Activated T-helper 17 cell treated with anti-CD3 and anti-CD28 coated beads, Interleukin-2, amount 50 U/mL, for 72 hours (primary cell): ENCODE measurements around the gene TOR1B. TPM values are rescaled to one million over a fixed set of nuclear protein-coding genes. Genes with fewer than 3 reads are reported as not detected.

Experiments
- ATAC-seq: fragments of 150-1000 bp; cut with Tn5 transposase; replicated peaks from 2 replicates; pipeline ENCODE4 v1.10.0; 2021; ENCODE audit warnings: mild to moderate bottlenecking, moderate library complexity
- H3K27ac Mint-ChIP-seq: one replicate; pipeline ENCODE4 v1.8.0; 2022; ENCODE audit warnings: mixed read lengths
- H3K27me3 Mint-ChIP-seq: one replicate; pipeline ENCODE4 v1.8.0; 2022; ENCODE audit warnings: mixed read lengths
- H3K36me3 Mint-ChIP-seq: one replicate; pipeline ENCODE4 v1.8.0; 2022; ENCODE audit warnings: low read depth, mild to moderate bottlenecking, mixed read lengths
- H3K4me1 Mint-ChIP-seq: one replicate; pipeline ENCODE4 v1.8.0; 2022; ENCODE audit warnings: mixed read lengths
- H3K4me3 Mint-ChIP-seq: one replicate; pipeline ENCODE4 v1.8.0; 2022; ENCODE audit warnings: mild to moderate bottlenecking, mixed read lengths
- H3K9me3 Mint-ChIP-seq: one replicate; pipeline ENCODE4 v1.8.0; 2022; ENCODE audit warnings: mixed read lengths
- total RNA-seq, 2 donors: library from RNA; stranded (reverse); gene quantifications; one replicate each; pipeline ENCODE4 v1.2.3, GENCODE V29; 2022

The TOR1B gene
- total RNA-seq, 2 donors from 2014 or later = 22.0 to 26.6 TPM

GRCh38 chr9:129814432-129815223 is 11.6 kb downstream of the TOR1B start:
- peaks cover 20% of the 10 kb centered on the region for H3K4me1 Mint-ChIP-seq
- H3K27ac Mint-ChIP-seq = peak overlapping the region; percentile 73
- no peak for ATAC-seq
- H3K36me3 Mint-ChIP-seq = peaks cover 99% of the 10 kb centered on the region
- no peaks in the 10 kb centered on the region for H3K27me3 Mint-ChIP-seq
- no peaks in the 10 kb centered on the region for H3K9me3 Mint-ChIP-seq
- no peak overlapping the region for H3K4me3 Mint-ChIP-seq

- Mint-ChIP-seq H3K4me1 (peaks cover 20% of the 10 kb centered on the region), H3K4me3 (no peak overlapping the region), H3K9me3 (no peaks in the 10 kb centered on the region), H3K36me3 (peaks cover 96% of the 10 kb centered on the region), H3K27ac (peak overlapping the region; percentile 73), H3K27me3 (no peaks in the 10 kb centered on the region)
- no peak for ATAC-seq
Observed at GRCh38 chr9:129815278-129815677, 12.3 kb downstream of the TOR1B start.

- Mint-ChIP-seq H3K4me1 (peaks cover 19% of the 10 kb centered on the region), H3K36me3 (peaks cover 94% of the 10 kb centered on the region), H3K9me3 (no peaks in the 10 kb centered on the region), H3K4me3 (no peak overlapping the region), H3K27me3 (no peaks in the 10 kb centered on the region), H3K27ac (no peak overlapping the region)
- no peak for ATAC-seq
Observed at GRCh38 chr9:129816501-129817435, 13.8 kb downstream of the TOR1B start.

DNA sequence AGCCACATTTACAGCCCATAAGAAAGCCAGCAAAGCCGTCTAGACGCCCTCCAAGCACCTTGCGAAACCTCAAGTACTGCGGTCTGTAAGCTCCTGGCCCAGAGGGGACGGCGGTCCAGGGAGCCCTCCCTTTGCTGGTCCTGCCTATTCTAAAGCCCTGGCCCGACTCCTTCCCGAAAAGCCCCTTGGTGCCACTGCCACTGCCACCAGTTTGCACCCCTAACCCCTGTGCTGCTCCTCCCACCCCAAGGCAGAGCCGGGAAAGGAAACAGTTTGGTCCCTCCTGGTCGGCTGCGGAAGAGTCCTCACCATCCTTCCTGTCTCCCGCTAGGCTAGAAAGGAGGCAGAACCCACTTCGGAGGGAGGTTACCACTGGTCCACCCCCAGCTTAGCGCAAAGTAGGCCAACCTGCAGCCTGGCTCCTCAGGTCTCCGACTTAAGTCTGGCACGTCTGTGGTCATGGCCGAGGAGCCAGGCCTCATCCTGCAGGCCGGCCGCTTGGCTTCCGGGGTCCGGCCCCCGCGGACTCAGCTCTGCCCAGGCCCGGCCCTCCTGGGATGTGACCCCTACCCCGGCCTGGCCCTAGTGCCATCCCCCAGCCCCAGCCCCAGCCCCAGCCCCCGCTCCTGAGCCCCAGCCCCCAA is 20.0 kb downstream of the TOR1B start:
- ATAC-seq = peak; percentile 30
- no peaks in the 10 kb centered on the region for H3K27me3 Mint-ChIP-seq
- no peaks in the 10 kb centered on the region for H3K9me3 Mint-ChIP-seq
- H3K27ac Mint-ChIP-seq = peak overlapping the region; percentile 77
- H3K36me3 Mint-ChIP-seq = peaks cover 62% of the 10 kb centered on the region
- peak overlapping the region; percentile 80 for H3K4me3 Mint-ChIP-seq
- peaks cover 10% of the 10 kb centered on the region for H3K4me1 Mint-ChIP-seq

GRCh38 chr9:129823542-129823934 is 20.6 kb downstream of the TOR1B start:
- Mint-ChIP-seq H3K27me3 (no peaks in the 10 kb centered on the region), H3K27ac (peak overlapping the region; percentile 76), H3K36me3 (peaks cover 62% of the 10 kb centered on the region), H3K9me3 (no peaks in the 10 kb centered on the region), H3K4me3 (peak overlapping the region; percentile 80), H3K4me1 (peaks cover 10% of the 10 kb centered on the region)
- ATAC-seq = peak; percentile 44

GRCh38 chr9:129823935-129824601 is 21.1 kb downstream of the TOR1B start, which contains the start of gene TOR1A:
TSS of gene TOR1A (minus strand) at chr9:129824136. CDS start at chr9:129824085, 51 bp downstream.
- no peaks in the 10 kb centered on the region for H3K9me3 Mint-ChIP-seq
- H3K36me3 Mint-ChIP-seq = peaks cover 62% of the 10 kb centered on the region
- peak; percentile 96 for ATAC-seq

GRCh38 chr9:129826344-129826743 is 23.4 kb downstream of the TOR1B start:
- no peaks in the 10 kb centered on the region for H3K9me3 Mint-ChIP-seq
- ATAC-seq = no peak
- H3K27ac Mint-ChIP-seq = no peak overlapping the region
- H3K27me3 Mint-ChIP-seq = no peaks in the 10 kb centered on the region
- H3K4me3 Mint-ChIP-seq = no peak overlapping the region
- peaks cover 6% of the 10 kb centered on the region for H3K4me1 Mint-ChIP-seq
- H3K36me3 Mint-ChIP-seq = peaks cover 68% of the 10 kb centered on the region

More at GRCh38 chr9:129823935-129824601, 21.1 kb downstream of the TOR1B start, which contains the start of gene TOR1A:
- Mint-ChIP-seq H3K27me3 (no peaks in the 10 kb centered on the region), H3K4me1 (peaks cover 8% of the 10 kb centered on the region), H3K4me3 (peak within 1 kb of the TSS; percentile 80), H3K27ac (peak within 1 kb of the TSS; percentile 77)

- peaks cover 68% of the 10 kb centered on the region for H3K36me3 Mint-ChIP-seq
- no peak overlapping the region for H3K4me3 Mint-ChIP-seq
- no peak overlapping the region for H3K27ac Mint-ChIP-seq
Observed at GRCh38 chr9:129826759-129827158, 23.8 kb downstream of the TOR1B start.

GRCh38 chr9:129828051-129828450 is 25.1 kb downstream of the TOR1B start:
- H3K9me3 Mint-ChIP-seq = no peaks in the 10 kb centered on the region
- H3K4me3 Mint-ChIP-seq = no peak overlapping the region
- H3K36me3 Mint-ChIP-seq = peaks cover 68% of the 10 kb centered on the region
- no peaks in the 10 kb centered on the region for H3K27me3 Mint-ChIP-seq
- H3K4me1 Mint-ChIP-seq = peaks cover under 1% of the 10 kb centered on the region
- H3K27ac Mint-ChIP-seq = no peak overlapping the region
- ATAC-seq = no peak

More at GRCh38 chr9:129826759-129827158, 23.8 kb downstream of the TOR1B start:
- Mint-ChIP-seq H3K4me1 (peaks cover 6% of the 10 kb centered on the region), H3K27me3 (no peaks in the 10 kb centered on the region), H3K9me3 (no peaks in the 10 kb centered on the region)
- ATAC-seq = no peak

- Mint-ChIP-seq H3K27me3 (no peaks in the 10 kb centered on the region), H3K4me1 (peaks cover 8% of the 10 kb centered on the region), H3K4me3 (no peak overlapping the region), H3K9me3 (no peaks in the 10 kb centered on the region), H3K27ac (no peak overlapping the region), H3K36me3 (peaks cover 76% of the 10 kb centered on the region)
- ATAC-seq = no peak
Observed at GRCh38 chr9:129828969-129829368, 26.0 kb downstream of the TOR1B start.

DNA sequence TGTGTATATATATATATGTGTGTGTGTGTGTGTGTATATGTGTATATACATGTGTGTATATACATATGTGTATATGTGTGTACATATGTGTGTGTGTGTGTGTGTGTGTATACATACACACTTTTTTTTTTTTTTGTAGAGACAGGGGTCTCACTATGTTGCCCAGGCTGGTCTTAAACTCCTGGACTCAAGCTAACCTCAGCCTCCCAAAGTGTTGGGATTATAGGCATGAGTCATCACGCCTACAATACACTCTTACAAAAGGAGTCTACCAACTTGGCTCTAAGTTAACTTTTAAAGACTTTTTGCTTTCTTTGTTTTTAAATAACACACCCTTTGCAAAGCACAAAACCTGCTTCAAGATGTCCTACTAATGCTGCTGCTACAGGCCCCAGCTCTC is 30.0 kb downstream of the TOR1B start:
- ATAC-seq = no peak
- Mint-ChIP-seq H3K9me3 (no peaks in the 10 kb centered on the region), H3K4me3 (peak overlapping the region; percentile 96), H3K27me3 (no peaks in the 10 kb centered on the region), H3K36me3 (peaks cover 90% of the 10 kb centered on the region), H3K27ac (peak overlapping the region; percentile 58), H3K4me1 (peaks cover 24% of the 10 kb centered on the region)

GRCh38 chr9:129834489-129835127 is 31.6 kb downstream of the TOR1B start:
- Mint-ChIP-seq H3K4me3 (peak overlapping the region; percentile 96), H3K4me1 (peaks cover 36% of the 10 kb centered on the region), H3K36me3 (peaks cover 84% of the 10 kb centered on the region), H3K27ac (peak overlapping the region; percentile 92), H3K9me3 (no peaks in the 10 kb centered on the region), H3K27me3 (no peaks in the 10 kb centered on the region)
- ATAC-seq = peak; percentile 5

DNA sequence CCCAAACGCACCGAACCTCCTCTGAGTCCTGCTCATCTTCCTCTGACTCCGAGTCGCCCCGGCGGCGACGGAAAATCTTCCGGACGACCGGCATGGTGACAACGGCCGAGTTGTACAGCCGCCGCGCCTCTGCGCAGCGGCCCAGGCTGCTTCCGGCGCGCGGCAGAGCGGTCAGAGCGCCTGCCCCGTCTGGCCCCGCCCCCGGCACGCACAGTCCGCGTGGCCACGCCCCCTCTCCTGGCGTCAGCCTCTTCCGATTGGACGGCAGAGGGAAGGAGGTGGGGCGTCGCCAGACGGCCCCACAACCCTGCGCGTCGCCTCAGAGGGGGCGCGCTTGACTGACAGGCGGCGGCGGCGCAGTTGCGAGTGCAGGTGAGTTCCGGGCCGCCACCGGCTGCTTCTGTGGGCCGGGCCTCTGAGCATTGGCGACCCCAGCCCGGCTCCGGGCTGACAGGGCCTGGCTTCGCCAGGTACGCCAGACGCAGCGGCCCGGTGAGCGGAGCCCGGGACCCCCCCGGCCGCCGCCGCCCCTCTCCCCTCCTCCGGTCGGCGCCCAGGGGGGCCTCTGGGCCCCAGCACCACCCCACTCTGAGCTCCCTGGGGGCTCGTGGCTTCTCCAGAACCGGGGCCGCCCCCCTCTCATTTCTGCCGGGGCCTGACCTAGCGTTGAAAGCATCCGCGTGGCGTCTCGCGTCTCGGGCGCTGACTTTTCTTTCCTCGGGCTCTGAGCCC is 32.3 kb downstream of the TOR1B start, which contains the start of the genes C9orf78 and USP20:
Gene C9orf78, minus strand, starts transcription at position 148 of the 732 bp plus-strand sequence. Its CDS starts 54 bp downstream, at position 94.
Gene USP20, plus strand, starts transcription at position 331 of the 732 bp plus-strand sequence. CDS start 17,098 bp downstream, outside the sequence.
- Mint-ChIP-seq H3K9me3 (no peaks in the 10 kb centered on the region), H3K27me3 (no peaks in the 10 kb centered on the region), H3K4me3 (peak within 1 kb of the TSS; percentile 96), H3K4me1 (peaks cover 36% of the 10 kb centered on the region), H3K36me3 (peaks cover 77% of the 10 kb centered on the region), H3K27ac (peak within 1 kb of the TSS; percentile 92)
- peak; percentile 95 for ATAC-seq
